ENCODE results near the gene TRA2A.

Gene TRA2A

DNA sequence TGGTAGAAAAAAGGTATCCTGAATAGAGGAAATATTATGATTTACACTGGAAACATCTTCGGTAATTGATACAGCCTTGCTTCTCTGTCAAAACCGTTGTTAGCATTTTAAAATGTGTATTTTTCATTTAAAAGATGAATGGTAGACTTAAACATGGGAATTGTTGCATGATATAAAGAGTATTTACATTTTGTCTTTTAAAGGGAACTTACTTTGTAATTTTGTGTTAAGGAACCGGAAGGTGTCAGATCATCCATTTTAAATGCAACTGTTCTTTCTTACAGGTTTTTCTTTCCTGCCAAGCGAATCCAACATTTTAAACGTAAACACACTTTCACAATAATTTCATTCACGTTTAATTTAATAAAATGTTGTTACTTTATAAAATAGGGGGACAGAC lies 59.7 kb downstream of the TRA2A start:
- H3K36me3 Mint-ChIP-seq (ENCODE audit: insufficient read depth), result peaks cover 28% of the 10 kb centered on the region
- no peak overlapping the region for H3K27ac Mint-ChIP-seq
- H3K27me3 Mint-ChIP-seq, result peaks cover 71 to 76% of the 10 kb centered on the region in 2 donors
- H3K4me1 Mint-ChIP-seq (ENCODE audit: low read depth in 2 of 2), result peaks cover 21 to 29% of the 10 kb centered on the region in 2 donors
- ATAC-seq (replicated peaks) (no peak), DNase-seq (no peak)
- H3K4me3 Mint-ChIP-seq, result no peak overlapping the region
- no peaks in the 10 kb centered on the region for H3K9me3 Mint-ChIP-seq

DNA sequence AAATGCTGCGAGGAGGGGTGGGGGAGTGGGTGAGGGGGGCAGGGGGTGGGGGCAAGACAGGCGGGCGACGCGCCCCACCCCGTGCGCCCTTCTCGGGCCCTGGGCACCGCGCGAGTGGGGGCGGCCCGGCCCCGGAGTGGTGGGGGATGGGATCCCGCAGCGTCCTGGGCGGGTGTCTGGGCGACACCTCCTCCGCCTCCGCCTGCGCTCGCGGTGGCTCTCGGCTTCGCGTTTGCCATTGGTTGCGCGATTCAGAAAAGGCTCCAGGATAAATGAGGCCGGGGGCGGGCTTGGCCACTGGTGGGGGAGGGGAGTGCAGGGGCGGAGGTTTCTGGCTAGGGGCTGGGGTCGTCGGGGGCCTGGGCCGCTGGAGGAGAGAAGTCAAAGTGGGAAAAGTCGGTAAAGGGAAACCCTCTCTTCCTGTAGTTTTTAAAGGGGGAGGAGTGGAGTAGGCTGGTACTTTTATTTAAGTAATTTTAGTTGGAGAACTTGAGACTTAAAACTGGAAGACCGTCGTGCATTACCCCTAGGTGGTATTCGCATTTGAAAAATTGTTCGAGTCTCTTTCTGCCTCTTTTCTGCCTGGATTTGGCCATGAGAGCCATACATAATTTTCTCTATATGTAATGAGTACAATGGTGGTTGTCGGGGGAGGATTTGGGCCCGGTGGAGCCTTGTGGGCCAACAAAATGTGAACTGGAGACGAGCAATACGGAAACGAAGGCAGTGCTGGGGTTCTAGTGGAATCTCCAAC lies 60.5 kb downstream of the TRA2A start:
- H3K4me3 Mint-ChIP-seq, result peak overlapping the region; percentile 80
- peaks cover 21 to 29% of the 10 kb centered on the region in 2 donors for H3K4me1 Mint-ChIP-seq (ENCODE audit: low read depth in 2 of 2)
- ATAC-seq (replicated peaks), result peak; percentile 23

DNA sequence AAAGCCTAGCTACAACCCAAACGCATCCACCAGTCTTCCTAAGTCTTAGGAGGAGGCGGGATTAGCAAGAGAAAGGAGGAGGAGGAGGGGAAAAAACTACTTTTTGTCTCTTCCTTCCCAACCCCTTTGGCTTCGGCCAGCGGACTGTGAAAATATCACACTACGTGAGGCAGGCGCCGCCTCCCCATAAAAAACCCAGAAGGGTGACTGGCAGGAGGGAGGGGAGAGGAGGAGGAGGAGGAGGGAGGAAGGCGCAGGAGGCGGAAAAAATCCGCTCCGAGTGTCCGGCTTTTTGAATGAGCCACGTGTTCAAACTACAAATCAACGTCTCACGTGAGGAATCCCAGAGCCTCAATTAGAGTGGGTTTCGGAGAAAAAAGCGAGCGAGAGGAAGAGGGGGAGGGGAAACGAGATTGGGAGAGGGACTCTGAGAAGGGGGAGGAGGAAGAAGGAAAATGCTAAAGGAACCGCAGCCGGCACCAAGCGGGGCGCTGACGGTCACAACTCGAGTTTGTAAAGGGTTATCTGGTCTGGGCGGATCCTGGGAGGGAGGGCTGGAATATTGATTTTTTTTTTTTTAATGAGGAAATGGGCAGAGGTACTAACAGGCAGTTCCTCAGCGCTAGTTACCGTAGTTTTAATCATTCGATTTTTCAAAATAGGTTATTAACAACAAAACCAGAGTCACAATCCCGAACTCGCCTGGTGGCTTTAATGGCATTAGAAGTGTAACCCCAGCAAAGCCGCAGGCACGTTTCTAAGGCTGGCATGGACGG lies 61.3 kb downstream of the TRA2A start, which contains the start of gene IGF2BP3:
IGF2BP3 (minus strand) TSS at position 162 of the 776 bp plus-strand sequence. CDS start 381 bp downstream, outside the sequence.
- Mint-ChIP-seq H3K4me1 (ENCODE audit: low read depth in 2 of 2) (peaks cover 21 to 29% of the 10 kb centered on the region in 2 donors), H3K36me3 (ENCODE audit: insufficient read depth) (peaks cover 28% of the 10 kb centered on the region), H3K9me3 (no peaks in the 10 kb centered on the region), H3K27ac (peak within 1 kb of the TSS; percentile 5 to 76), H3K4me3 (peak within 1 kb of the TSS; percentile 80), H3K27me3 (peaks cover 70 to 77% of the 10 kb centered on the region in 2 donors)
- DNase-seq (no peak), ATAC-seq (replicated peaks) (peak; percentile 10)

More for the DNA sequence above, 60.5 kb downstream of the TRA2A start:
- Mint-ChIP-seq H3K27ac (peak overlapping the region in 1 of 2 donors; percentile 76), H3K9me3 (no peaks in the 10 kb centered on the region), H3K27me3 (peaks cover 66 to 72% of the 10 kb centered on the region in 2 donors), H3K36me3 (ENCODE audit: insufficient read depth) (peaks cover 28% of the 10 kb centered on the region)
- no peak for DNase-seq

DNA sequence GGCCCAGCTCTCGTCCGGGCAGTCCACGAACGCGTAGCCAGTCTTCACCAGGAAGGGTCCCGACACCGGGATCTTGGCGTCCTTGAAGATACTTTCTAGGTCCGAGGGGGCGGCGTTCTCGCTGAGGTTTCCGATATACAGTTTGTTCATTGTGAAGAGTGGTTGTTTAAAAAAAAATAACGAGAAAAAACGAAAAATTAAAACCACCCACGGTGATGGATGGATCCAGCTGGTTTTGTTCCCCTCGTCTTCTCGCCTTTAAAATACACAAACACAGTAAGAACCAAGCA lies 61.9 kb downstream of the TRA2A start:
- no peak for ATAC-seq (replicated peaks)
- peak overlapping the region; percentile 80 for H3K4me3 Mint-ChIP-seq
- H3K4me1 Mint-ChIP-seq (ENCODE audit: low read depth in 2 of 2), result peaks cover 21 to 28% of the 10 kb centered on the region in 2 donors
- H3K9me3 Mint-ChIP-seq, result no peaks in the 10 kb centered on the region
- peaks cover 71 to 79% of the 10 kb centered on the region in 2 donors for H3K27me3 Mint-ChIP-seq
- H3K36me3 Mint-ChIP-seq (ENCODE audit: insufficient read depth), result peaks cover 22% of the 10 kb centered on the region
- H3K27ac Mint-ChIP-seq, result peak overlapping the region; percentile 5 to 76
- DNase-seq, result no peak

DNA sequence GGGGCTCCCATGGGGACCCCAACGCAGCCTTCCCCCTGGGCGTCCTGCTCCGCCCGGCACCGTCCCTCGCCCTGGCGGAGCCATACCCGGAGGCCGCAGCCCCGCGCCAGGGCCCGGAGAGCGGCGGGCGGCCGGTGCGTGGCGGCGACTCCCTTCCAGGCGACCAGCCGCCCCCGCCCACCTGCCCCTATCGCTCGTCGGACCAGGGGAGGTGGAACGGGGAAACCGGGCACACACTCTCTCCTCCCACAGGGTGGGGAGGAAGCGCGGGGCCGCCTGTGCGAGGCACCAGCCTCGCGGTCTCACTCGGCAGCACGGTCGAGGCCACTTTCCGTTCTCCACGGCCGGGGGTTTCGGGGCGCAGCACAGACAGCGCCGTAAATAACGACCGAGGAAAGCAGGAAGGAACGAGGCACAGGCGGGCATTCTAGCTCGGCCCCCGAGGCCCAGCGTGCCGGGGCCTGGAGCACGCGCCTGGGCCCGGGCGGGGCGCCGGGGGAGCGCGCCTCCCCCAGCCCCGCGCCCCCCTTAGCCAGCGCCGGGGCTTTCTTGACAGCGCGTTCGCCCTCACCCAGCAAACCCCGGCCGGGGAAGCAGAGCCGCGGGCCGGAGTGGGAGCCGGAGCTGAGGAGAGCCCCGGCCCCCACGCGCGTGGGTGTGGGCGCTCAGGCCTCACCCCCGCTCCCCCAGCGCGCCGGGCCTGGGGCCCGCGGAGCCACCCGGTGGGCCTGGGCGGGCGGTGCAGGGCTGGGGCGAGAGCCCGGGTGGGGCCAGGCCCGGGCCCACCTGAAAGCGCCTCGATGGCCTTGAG lies 62.4 kb downstream of the TRA2A start:
- Mint-ChIP-seq H3K4me1 (ENCODE audit: low read depth in 2 of 2) (peaks cover 17 to 22% of the 10 kb centered on the region in 2 donors), H3K9me3 (no peaks in the 10 kb centered on the region), H3K27me3 (peaks cover 69 to 79% of the 10 kb centered on the region in 2 donors), H3K27ac (peak overlapping the region in 1 of 2 donors; percentile 76), H3K4me3 (peak overlapping the region; percentile 80), H3K36me3 (ENCODE audit: insufficient read depth) (peaks cover 16% of the 10 kb centered on the region)
- ATAC-seq (replicated peaks) (peak; percentile 71), DNase-seq (peak in 2 of 3 experiments; percentile 36 to 40)

DNA sequence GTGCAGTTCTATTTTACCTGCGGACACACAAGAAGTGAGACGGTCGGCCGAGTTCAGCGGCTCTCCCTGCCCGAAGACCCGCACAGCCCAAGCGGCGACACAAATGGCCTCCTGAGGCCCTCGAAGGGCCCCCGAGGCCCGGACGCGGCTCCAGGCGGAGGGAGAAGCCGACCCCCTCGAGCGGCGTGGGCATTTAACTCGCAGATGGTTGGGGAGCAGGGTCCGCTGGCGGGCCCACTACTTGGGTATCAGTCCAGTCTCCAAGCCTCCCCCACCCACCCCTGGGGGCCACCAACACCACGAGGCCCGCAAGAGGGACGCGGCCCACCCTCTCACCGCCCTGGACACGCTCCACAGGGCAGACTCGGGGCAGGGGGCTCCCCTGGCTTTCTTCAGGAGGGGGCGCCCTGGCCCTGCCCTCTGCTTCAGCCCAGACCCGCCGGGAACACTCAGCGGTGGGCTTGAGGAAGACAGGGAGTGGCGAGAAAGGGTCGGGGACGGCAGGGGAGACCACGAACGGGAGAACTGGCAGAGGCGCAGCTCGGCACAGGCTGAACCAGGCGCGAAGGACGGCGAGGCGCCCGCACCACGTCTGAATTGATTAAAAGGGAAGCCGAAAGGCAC lies 63.1 kb downstream of the TRA2A start:
- Mint-ChIP-seq H3K27ac (no peak overlapping the region), H3K4me3 (peak overlapping the region; percentile 66 to 68), H3K36me3 (ENCODE audit: insufficient read depth) (peaks cover 14% of the 10 kb centered on the region), H3K4me1 (ENCODE audit: low read depth in 2 of 2) (peaks cover 17 to 22% of the 10 kb centered on the region in 2 donors), H3K27me3 (peaks cover 67 to 79% of the 10 kb centered on the region in 2 donors), H3K9me3 (no peaks in the 10 kb centered on the region)
- ATAC-seq (replicated peaks), result peak; percentile 28
- DNase-seq, result peak in 2 of 3 experiments; percentile 15 to 27

DNA sequence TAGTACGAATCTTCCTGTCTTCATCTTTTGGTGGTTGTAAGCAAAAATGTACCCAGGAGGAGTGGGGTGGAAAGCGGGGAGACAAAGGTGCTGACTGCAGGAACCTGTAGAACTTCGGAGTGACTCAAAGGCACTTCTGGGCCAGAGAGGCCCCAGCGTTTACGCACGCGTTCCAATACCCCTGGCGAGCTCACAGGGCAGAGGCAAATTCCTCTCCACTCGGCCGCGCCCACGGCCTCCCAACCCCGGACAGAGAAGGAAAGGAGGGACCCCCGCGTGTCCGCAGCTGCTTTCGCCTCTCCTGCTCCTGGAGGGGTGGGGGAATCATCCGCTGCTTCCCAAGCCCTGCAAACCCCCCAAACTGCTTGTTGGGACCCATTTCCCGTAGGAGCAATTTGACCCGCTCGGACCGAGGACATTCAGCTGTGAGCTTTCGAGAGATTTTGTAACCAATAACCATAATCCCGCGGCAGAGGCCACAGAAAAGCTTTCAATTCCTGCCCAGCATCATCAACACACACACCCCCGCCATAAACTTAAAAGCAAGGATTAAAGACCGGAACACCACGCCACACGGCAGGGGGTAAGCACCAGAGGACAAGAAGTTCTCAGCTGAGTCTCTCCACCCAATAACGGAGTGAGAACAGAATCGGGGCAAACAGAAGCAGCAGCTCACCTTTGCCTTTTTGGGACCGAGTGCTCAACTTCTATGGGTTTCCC lies 63.8 kb downstream of the TRA2A start:
- Mint-ChIP-seq H3K9me3 (no peaks in the 10 kb centered on the region), H3K4me1 (ENCODE audit: low read depth in 2 of 2) (peaks cover 17 to 22% of the 10 kb centered on the region in 2 donors), H3K27me3 (peaks cover 68 to 79% of the 10 kb centered on the region in 2 donors), H3K27ac (no peak overlapping the region), H3K36me3 (ENCODE audit: insufficient read depth) (peaks cover 14% of the 10 kb centered on the region), H3K4me3 (peak overlapping the region; percentile 66 to 68)
- ATAC-seq (replicated peaks), result peak; percentile 20
- no peak for DNase-seq

DNA sequence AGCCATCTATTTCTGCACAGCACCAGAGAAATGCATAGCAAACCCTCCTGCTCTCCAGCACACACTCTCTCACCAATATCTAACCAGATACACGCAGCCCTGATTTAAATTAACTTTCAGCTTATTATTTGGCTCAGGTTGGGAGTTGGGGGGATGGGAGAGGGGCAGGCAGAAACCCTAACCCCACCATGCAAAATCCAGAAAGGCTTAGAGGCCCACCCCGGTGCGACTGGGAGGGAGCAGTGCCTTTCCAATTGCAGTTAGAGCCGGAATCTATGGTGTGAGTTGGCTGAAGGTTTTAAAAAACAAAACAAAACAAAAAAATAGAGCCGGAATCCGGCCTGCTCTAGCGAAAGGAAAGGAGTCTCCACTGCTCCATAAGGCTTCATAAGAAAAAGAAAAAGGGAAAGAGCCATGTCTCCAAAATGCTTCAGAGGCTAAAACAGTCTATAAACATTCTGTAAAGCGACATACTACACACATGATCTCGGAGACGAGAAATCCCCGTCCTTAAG lies 64.4 kb downstream of the TRA2A start:
- ATAC-seq (replicated peaks) (no peak), DNase-seq (no peak)
- no peak overlapping the region for H3K27ac Mint-ChIP-seq
- peaks cover 68 to 81% of the 10 kb centered on the region in 2 donors for H3K27me3 Mint-ChIP-seq
- peak overlapping the region in 1 of 2 donors; percentile 68 for H3K4me3 Mint-ChIP-seq
- H3K4me1 Mint-ChIP-seq (ENCODE audit: low read depth in 2 of 2), result peaks cover 17 to 22% of the 10 kb centered on the region in 2 donors
- peaks cover 14% of the 10 kb centered on the region for H3K36me3 Mint-ChIP-seq (ENCODE audit: insufficient read depth)
- no peaks in the 10 kb centered on the region for H3K9me3 Mint-ChIP-seq

DNA sequence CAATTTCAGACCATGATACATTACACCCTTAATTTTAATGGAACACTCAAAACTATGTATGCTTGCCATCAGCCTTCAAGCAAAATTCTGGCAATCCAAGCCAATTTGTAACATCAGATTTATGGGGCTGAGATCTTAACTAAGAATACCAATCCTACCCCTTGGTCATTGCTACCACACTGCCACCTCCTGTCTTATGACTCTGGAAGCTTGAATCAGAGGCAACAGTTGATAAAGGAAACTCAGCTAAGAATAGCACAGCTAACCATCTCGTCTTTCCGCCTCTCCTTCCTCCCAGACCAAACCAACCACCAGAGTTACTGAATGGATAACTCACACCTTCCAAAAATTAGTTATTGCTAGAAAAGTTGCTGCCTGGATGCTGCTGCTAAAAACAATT lies 68.9 kb downstream of the TRA2A start:
- ATAC-seq (replicated peaks) (no peak), DNase-seq (no peak)
- Mint-ChIP-seq H3K4me3 (no peak overlapping the region), H3K27ac (no peak overlapping the region), H3K36me3 (ENCODE audit: insufficient read depth) (no peaks in the 10 kb centered on the region), H3K4me1 (ENCODE audit: low read depth in 2 of 2) (peaks cover under 1 to 3% of the 10 kb centered on the region in 2 donors), H3K27me3 (peaks cover 64 to 76% of the 10 kb centered on the region in 2 donors), H3K9me3 (no peaks in the 10 kb centered on the region)

DNA sequence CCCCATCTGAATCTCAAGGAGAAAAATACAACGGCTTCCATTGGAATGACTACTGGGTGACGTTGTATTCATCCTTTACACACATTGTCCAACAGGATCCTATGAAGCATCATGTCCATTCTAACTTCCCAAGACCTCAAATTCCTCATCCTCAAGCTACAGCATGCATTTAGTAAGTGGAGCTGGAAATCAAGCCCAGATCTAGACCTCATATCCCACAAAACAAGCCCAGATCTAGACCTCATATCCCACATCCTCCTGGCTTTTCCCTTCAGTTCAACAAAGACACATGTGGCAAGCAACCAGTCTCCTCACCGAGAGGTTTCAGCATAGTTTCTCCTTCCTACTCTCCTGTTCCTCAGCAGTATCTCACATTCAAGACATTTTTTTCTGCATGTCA lies 73.7 kb downstream of the TRA2A start:
- Mint-ChIP-seq H3K27me3 (peaks cover 67 to 78% of the 10 kb centered on the region in 2 donors), H3K4me3 (no peak overlapping the region), H3K36me3 (ENCODE audit: insufficient read depth) (no peaks in the 10 kb centered on the region), H3K4me1 (ENCODE audit: low read depth in 2 of 2) (no peaks in the 10 kb centered on the region), H3K9me3 (no peaks in the 10 kb centered on the region), H3K27ac (no peak overlapping the region)
- ATAC-seq (replicated peaks) (no peak), DNase-seq (no peak)

DNA sequence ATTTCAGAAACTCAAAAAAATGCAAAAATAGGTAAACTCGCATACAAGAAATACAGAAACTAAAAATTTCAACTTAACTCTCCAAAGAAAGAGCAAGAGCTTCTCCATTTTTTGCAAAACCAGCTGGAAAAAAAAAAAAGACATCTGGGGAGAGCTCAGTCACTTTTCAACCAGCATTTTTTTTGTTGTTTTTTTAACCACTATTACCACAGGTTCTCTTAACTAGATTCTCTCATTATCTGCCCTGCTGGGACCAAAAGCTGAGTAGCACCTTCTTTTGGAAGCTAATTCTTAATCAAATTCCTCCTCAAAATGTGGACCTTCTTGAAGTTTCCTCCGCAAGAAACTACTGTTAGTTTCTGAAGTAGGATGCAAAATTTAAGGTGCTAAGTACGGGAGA lies 75.7 kb downstream of the TRA2A start:
- Mint-ChIP-seq H3K27ac (no peak overlapping the region), H3K27me3 (peaks cover 60 to 70% of the 10 kb centered on the region in 2 donors), H3K36me3 (ENCODE audit: insufficient read depth) (no peaks in the 10 kb centered on the region), H3K4me3 (no peak overlapping the region), H3K4me1 (ENCODE audit: low read depth in 2 of 2) (no peaks in the 10 kb centered on the region), H3K9me3 (no peaks in the 10 kb centered on the region)
- ATAC-seq (replicated peaks) (no peak), DNase-seq (no peak)

DNA sequence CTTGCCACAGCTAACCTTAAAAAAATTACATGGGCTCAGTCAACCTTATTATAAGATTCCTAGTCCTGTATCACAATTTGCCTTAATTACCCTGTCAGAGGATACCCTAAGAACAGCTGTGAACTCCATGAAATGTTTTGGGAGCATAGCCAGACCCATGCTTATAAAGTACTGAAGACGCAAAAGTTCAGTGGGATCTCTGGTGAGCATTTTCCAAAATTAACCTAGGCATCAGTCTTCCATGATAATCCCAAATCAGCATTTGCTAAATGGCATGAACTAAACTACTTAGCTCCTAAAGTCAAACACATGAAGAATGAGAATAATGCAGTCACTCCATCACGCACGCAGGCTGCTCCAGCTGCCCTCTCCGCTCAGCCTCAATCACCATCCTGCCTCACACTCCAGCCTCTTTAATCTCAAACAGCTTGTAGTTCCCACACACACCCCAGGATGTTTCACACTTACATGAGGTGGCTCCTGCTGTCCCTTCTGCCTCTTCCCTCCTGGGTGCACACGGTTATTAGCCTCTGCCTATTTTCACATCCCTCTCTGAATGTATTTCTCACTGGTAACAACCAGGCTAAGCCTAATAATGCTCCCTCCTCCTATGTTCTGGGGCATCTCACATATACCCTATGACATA lies 76.8 kb downstream of the TRA2A start:
- peaks cover 52 to 69% of the 10 kb centered on the region in 2 donors for H3K27me3 Mint-ChIP-seq

More for the DNA sequence above, 76.8 kb downstream of the TRA2A start:
- no peak overlapping the region for H3K4me3 Mint-ChIP-seq
- H3K4me1 Mint-ChIP-seq (ENCODE audit: low read depth in 2 of 2), result no peaks in the 10 kb centered on the region
- no peaks in the 10 kb centered on the region for H3K9me3 Mint-ChIP-seq
- H3K36me3 Mint-ChIP-seq (ENCODE audit: insufficient read depth), result no peaks in the 10 kb centered on the region
- ATAC-seq (replicated peaks) (no peak), DNase-seq (no peak)
- H3K27ac Mint-ChIP-seq, result no peak overlapping the region

Measured in effector memory CD8-positive, alpha-beta T cell (primary cell).